NCI-H146 (cell line): ENCODE results near the gene TAOK3.

Experiments used
- DNase-seq: peaks from one replicate; lab custom pipeline; 2025; lab: John Stamatoyannopoulos, UW

The TAOK3 gene

DNA sequence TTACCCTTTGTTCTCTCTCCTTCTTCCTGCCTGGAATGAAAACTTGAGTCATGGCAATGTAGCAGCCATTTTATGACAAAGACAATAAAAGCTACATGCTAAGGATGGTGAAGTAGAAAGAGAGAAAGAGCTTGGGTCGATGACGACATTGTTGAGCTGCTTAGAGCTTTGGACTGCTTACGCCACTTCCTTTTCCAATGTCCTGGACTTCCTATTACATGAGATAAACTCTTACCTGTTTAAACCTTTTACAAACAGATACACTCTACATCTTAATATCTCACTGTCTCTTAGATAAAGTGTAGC, 166.6 kb downstream of the TAOK3 start:
- no peak for DNase-seq

DNA sequence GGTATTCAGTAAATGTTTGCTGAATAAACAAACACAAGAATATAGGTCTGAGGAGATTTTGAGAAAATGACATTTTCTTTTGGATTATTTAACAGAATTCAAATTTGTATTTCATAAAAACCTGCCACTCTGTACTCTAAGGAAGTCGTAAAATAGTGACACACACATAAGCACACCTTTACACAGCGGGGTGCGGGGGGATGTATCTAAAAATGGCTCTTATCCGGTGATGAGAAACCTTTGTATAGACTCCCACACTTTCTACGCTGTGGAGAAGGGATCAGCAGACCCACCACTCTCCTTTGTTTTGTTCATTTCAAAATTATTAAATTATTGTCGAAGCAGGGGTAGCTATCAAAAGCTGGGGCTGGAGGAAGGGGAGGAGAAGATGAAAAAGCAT, 178.7 kb downstream of the TAOK3 start:
- no peak for DNase-seq

DNA sequence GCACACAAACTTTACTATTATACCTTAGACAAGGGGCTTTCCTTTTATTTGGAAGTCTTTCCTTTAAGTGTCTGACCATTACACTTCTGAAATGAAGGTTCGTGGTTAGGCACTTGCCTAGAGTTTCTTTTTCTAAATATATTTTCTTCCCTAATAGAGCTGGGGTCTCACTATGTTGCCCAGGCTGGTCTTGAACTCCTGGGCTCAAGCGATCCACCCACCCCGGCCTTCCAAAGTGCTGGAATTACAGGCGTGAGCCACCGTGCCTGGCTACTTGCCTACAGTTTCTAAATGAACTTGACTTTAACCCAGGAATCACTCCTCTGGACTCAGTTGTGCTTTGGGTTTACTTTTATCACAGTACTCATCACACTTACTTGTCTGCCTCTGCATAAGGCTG, 179.2 kb downstream of the TAOK3 start:
- DNase-seq = no peak

DNA sequence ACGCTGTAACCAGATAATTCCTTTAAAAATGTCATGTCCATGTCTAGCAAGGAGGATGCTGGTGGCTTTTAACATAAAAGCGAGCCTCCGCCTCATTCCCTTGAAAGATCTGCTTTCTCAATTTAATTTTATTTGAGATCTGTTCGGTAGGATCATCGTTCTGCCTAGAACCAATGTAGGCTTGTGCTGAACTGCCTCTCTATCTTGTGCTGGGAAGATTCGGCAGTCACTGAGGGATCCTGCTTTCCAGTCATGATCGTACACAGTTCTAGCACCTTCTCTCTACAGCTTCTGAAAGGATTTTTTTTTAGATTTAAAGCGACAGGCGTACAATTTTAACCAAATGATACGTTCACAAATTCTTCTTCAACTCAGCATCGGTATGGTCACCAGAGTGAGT, 182.4 kb downstream of the TAOK3 start:
- DNase-seq = peak; percentile 50

DNA sequence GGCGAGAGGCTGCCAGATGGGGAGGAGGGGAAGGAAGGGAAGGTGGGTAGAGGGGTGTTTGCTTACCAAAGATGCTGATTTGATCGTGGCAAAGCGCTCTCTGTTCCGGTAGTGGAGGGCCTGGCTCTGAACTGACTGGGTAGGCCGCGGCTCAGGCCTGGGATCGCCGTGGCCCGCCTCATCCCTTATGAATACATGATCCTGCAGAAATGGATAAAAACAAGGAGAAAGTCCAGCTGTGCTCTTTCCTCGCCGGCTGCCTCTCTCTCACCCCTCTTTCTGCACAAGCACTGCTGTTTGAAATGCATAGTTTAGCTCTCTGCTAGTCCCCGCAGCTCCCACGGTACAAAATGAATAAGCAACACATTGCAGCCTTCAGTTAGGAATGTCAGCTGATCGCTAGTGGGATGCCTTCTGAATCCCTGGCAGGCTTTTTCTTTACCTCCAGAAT, 182.9 kb downstream of the TAOK3 start:
- DNase-seq = peak; percentile 75

DNA sequence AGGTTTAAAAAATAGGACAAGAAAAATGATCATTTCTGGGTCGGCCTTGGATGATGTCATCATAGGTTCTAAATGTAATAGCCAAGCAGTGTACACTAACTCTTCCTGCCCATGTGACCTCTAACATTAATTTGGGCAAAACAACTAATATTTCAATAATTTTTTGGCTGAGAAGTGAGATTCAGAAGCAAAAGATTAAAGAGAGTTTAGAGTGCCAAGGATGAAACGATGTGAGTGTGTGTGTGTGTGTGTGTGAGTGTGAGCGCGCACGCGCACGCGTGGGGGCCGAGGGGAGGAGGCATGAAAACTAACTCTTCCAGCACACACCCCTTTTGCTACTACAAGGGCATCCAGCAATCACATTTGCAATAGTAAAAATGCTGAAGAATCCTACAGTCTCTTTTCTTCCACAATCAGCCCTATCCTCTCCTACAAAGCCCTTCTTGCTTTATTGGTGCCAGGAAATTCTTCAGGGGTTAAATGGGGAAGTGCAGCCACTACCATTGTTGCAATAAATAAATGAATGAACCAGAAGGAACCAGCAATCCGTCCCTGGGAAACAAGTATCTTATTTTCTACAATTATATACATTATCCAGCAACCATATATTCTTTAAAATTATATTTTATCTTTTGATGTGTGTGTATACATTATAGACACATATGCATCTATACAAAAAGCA, 183.9 kb downstream of the TAOK3 start:
- DNase-seq = peak; percentile 47

DNA sequence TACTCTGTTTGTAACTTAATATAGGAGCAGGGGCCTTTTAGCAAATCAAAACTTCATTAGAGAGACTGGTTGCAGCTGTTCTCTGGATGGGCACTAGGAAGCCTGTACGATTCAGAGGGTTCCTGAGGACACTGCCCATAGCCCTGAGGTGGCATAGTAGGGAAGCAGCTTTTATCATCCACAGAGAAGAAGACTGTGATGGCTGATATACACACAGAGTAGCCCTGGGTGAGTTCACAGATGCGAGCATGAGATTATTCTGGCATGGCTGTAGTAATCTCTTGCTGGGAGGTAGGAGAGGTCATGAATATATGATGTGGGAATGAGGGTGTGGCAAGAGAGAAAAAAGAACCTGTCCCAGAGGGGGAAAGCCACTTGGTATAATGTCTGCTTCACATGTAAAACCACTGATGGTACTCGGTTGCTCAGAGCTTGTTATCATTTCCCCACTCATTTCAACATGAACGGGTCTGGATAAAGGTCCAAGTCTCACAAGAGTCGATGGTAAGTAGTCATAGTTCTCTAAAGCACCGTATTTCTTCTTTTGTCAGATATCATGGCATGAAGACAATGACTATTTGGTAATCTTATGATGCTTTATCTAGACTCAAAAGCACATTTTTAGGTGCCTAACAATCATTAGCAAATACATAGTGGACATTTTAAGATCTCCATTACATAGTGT, 184.8 kb downstream of the TAOK3 start:
- DNase-seq = no peak

DNA sequence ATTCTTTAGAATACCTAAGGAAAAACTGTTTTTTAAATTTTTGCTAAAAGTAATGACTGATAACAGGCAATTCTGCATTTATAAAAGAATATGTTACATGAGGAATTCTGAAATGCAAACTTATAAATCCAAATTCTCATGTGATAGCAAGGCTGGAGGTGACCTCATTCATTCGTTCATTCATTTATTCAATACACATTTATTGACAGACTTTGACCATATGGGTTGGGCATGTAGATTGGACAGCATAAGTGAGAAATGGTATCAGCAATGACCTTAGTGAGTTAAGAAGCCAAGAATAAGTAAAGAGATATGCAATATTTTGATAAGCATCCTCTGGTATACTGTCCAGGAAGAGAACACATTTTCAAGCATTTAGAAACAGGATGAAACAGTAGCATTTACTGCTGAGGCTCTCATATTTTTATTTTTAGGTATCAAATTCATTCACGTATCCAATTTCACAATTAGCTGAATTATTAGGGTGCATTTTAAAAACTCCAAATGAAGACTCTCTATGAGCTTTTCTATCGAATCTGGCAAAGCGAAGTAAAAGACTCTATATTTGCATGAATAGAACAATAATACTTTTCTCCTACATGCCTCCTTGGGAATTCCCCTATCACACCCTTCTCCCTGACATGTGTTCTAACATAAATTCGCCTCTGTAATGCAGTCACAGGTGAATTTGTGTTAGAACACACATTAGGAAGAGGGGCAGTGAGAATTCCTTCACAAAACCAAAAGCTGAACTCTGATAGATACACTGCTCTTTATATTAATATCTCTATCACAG, 186.9 kb downstream of the TAOK3 start:
- no peak for DNase-seq

DNA sequence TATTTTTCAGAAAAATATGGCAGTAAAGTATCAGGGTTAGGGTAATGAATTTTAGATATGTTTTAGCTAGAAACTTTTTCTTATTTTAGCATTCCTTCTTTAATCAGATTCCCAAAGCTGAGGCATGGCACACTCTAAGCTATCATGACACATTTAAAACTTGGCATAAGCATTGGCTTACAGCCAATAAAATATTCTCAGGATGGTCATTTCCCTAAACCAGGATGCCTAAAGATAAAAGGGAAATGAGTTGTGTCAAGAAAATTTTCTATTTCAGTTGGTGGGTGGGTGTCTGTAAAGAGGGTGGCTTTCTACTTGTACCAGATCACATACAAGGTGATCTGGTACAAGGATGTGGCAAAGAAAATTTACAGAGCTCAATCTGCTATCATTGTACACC, 189.0 kb downstream of the TAOK3 start:
- no peak for DNase-seq

DNA sequence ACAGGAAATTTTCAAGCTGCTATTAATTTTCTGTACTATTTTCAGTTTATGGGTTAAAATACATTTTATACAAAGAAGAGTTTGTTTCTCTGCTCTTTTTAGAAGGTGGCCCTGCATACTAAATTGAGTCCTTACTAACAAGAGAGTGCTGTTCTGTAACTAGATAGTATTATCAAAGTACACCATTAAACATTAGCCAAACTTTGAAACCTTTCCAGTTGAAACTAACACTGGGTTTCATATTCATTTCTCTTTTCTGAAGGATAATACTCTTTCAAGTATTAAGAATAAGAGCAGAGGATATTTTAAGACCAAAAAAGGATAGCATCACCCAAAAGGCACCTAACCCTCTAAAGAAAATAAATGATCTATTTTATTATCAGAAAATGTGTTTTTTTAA, 189.6 kb downstream of the TAOK3 start:
- DNase-seq = no peak

DNA sequence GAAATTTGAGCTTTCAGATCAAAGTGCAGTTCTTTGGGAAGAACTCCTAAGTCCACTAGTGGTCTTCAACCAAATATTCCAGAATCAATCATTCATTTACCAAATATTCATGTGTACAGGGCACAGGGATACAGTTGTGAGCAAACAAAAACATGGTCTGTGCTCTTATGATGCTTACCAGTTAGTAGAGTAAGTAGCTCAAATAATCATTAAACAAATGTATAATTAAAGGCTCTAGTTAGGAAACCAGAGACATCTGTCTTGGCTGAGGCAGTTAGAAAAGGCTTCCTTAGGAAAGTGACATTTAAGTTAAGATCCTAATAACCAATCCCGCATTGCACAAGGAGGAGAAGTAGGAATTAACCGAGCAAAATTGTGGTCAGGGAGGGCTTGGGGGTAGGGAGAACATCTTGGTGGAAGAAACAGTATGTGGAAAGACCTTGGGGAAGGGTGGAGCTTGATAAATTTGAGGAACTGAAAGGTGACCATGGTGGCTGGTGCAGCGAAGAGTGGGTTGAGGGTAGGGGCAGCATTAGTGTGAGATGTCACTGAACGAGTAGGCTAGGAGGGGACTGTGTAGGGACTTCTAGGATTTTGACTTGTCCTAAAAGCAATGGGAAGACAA, 196.8 kb downstream of the TAOK3 start:
- no peak for DNase-seq

DNA sequence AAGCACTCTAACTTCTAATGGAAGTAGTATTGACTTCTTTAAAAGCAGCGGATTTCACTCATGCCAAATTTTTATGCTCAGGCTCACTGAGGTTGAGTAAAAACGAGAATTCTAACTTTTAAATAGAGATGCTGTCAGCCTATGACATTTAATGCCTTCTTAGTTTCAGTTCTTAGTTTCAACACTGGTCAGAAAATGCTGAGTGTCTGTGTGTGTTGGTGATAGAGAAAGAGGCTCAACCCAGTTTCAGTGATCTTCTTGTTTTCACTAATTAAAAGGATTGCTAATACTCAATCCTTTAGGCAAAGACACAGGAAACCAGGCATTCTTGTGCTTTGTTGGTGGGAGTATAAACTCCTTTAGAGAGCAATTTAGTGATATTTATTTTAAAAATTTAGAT, 205.8 kb downstream of the TAOK3 start:
- DNase-seq = no peak

DNA sequence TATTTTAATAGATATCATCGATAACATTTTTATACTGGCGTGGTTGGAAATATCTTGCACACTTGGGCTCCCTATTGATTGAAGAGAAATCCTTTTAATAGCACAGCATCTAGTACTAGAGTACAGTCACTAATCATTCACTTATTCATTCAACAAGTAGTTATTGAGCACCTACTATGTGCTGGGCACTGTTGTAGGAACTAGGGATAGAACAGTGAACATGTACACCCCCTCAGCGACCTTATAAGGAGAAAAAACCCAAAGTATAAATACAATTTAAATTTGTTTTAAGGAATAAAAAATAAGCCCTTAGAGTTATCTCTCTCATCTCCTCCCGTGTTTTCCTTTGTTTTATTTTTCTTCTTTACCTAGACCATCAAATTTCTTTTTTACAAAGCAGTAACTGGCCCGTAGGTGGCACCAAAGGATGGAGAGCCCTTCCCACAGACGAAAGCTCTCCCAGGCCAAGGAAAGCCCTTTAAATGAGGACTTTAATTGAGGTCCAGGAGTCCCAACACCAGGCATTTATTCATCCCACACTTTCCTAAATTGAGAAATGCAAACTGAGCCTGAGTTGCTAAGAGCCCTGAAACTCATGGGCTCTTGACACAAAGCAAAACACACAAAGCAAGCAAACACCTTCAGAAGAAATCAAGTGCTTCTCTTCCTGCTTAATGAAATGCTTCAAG, 207.8 kb downstream of the TAOK3 start:
- DNase-seq = peak; percentile 3

DNA sequence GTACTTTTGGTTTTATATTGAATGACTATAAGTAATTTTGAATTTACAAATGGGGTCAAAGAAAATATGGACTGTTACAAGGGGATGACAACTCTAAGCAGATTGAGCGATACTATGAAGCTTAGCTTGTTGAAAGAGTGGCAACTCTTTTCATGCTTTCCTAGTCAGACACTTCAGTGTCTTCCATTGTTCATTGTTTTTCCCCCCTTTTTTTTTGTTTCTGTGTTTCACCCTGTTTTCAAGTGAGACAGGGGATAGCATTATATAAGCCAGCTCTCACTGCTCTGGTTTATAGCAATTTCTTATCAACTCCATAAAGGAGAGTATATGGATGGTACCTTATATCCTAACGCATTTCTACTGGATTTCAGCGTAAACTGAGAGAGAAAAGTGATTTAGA, 212.2 kb downstream of the TAOK3 start:
- no peak for DNase-seq

DNA sequence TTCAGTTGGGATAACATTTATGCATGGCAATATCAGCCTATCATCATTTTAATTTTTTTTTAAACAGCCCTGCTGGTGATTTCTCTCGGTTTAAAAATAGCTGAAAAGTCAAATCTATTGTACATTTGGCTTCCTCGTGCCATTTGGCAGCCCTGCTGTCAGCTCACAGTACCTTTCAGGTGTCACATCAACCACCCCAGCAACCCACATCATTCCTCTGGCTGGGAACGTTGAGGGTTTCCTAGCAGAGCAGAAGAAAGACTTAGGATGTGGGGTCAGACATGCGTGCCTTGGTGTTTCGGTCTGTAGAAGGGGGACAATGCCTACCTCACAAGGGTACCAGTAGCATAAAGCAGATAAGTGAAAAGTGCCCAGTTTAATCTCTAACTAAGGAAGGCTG, 221.0 kb downstream of the TAOK3 start:
- no peak for DNase-seq

DNA sequence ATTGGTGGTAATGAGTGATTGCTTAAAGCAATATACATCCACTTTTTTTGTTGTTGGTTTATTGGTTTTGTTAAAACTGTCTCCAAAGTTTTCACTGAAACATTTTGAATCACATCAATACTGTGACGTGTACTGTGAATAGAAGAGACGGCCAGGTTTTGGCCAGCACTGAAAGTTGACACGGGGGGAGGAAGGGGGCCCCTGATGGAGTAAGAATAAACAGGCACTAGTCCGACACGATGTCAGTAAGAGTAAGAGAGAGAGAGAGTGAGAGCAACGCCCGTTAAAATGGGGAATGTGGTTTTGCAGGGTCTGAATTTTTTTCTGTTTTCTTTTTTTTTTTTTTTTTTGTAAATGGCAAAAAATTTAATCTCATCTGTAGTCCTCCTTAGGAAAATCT, 222.1 kb downstream of the TAOK3 start:
- no peak for DNase-seq

DNA sequence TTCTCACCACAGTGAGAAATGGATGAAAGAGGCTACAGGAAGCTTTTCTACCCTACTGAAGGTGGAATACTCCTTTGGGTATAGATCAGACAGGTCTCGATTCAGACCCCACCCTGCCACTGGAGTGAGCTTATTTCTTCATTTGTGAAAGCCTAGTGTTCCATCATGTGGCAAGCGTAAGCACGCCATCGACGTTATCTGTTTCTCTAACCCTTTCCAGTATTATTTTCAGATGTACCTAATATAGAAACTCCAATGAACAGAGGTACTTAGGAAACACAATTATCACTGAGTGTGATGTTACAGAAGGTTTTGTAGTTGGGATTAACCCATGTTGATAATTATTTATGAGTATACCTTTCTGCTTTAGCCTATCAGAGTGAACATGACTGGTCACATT, 224.4 kb downstream of the TAOK3 start:
- no peak for DNase-seq

DNA sequence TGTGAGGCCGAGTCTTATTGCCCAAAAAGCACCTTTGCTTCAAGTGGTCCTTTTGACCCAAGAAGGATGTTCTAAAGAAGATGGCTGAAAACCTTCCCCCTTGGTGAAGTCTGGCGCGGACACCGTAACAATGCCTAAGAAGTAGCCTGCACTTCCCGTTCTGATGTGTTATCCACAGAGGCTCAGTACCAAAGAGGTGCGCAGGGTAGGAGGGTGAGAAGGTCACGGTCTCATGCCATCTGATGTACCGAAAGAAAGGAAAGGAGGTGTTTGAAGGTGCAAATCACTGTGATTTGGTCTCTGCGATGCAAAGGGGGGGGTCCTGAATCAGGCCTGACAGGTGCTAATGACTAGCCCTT, 226.9 kb downstream of the TAOK3 start:
- DNase-seq = no peak

DNA sequence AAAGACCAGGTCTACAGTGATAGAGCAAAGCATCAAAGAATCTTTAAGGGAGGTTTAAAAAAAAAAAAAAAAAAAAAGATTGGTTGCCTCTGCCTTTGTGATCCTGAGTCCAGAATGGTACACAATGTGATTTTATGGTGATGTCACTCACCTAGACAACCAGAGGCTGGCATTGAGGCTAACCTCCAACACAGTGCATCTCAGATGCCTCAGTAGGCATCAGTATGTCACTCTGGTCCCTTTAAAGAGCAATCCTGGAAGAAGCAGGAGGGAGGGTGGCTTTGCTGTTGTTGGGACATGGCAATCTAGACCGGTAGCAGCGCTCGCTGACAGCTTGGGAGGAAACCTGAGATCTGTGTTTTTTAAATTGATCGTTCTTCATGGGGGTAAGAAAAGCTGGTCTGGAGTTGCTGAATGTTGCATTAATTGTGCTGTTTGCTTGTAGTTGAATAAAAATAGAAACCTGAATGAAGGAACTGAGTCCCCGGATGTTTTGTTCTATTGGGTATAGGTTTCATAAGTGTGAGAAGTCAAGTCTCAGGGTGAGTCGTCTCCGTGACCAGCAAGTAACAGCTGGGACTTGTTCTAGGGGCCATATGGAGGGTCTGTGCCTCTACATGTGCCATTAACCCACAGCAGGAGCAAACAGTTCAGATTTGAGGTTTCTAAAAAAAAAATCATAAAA, 227.5 kb downstream of the TAOK3 start:
- no peak for DNase-seq

DNA sequence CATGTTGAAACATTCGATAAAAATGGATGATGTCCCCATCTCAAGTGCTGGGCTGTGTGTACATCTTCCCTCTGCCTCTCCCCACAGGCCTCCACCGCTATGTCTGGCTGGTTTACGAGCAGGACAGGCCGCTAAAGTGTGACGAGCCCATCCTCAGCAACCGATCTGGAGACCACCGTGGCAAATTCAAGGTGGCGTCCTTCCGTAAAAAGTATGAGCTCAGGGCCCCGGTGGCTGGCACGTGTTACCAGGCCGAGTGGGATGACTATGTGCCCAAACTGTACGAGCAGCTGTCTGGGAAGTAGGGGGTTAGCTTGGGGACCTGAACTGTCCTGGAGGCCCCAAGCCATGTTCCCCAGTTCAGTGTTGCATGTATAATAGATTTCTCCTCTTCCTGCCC, 228.2 kb downstream of the TAOK3 start:
- DNase-seq = no peak

DNA sequence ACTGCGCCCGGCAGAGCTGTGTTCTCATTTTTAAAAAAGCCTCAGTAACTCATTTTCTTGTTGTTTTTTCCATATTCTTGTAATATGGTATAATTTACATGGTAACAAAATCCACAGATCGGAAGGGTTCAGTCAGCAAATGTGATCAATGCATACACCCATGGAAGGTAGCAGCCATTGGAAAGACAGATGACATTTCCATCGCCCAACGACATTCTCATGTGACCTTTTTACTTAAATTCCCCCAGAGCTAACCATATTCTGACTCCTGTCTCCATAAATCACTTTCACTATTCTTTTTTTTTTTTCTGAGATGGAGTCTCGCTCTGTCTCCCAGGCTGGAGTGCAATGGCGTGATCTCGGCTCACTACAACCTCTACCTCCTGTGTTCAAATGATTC, 231.9 kb downstream of the TAOK3 start:
- no peak for DNase-seq

DNA sequence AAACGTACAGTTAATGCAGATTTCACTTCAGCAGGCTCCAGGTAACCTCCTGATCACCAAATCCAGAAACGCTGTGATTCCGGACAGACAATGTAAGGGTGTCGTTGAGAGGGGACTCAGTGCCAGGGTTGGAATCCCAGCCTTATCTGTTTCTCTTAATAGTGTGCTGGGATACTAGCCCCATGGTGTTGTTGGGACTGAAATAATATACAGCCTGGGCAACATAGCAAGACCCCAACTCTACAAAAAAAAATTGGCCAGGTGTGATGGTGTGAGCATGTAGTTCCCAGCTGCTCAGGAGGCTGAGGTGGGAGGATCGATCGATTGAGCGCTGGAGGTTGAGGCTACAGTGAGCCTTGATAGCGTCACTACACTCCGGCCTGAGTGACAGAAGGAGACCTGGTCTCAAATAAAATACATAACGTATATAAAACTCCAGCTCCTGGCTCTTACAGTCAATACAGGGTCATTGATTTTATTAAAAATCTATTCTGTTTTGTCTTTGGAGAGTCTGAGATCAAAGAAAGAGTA, 235.5 kb downstream of the TAOK3 start:
- no peak for DNase-seq
